ENCODE data around the gene PDE4B.

PDE4B gene

GRCh38 chr1:66074147-66074546 lies 281.5 kb downstream of the PDE4B start:
- no peak overlapping the region for H3K4me3 ChIP-seq (ENCODE audit: low read depth, low read length)
- in situ Hi-C loops (cut with HindIII; ENCODE audit: low sequenced_read_pairs): no loop called here
- no peak for TF ChIP-seq CTCF (IDR thresholded peaks at IDR 0.05; ENCODE audit: low read depth, low read length)
- no peak for DNase-seq (ENCODE audit: low read depth, low spot score)

GRCh38 chr1:66078412-66078811 lies 285.7 kb downstream of the PDE4B start:
- TF ChIP-seq CTCF (IDR thresholded peaks at IDR 0.05; ENCODE audit: low read depth, low read length): no peak
- no peak for DNase-seq (ENCODE audit: low read depth, low spot score)
- H3K4me3 ChIP-seq (ENCODE audit: low read depth, low read length): no peak overlapping the region
- in situ Hi-C loops (cut with HindIII; ENCODE audit: low sequenced_read_pairs): no loop called here

GRCh38 chr1:66083003-66083402 lies 290.3 kb downstream of the PDE4B start:
- no peak for DNase-seq (ENCODE audit: low read depth, low spot score)
- no peak for TF ChIP-seq CTCF (IDR thresholded peaks at IDR 0.05; ENCODE audit: low read depth, low read length)
- in situ Hi-C loops (cut with HindIII; ENCODE audit: low sequenced_read_pairs): no loop called here

GRCh38 chr1:66084442-66084841 lies 291.7 kb downstream of the PDE4B start:
- no peak for DNase-seq (ENCODE audit: low read depth, low spot score)
- TF ChIP-seq CTCF (IDR thresholded peaks at IDR 0.05; ENCODE audit: low read depth, low read length): no peak
- in situ Hi-C loops (cut with HindIII; ENCODE audit: low sequenced_read_pairs): no loop called here
- no peak overlapping the region for H3K4me3 ChIP-seq (ENCODE audit: low read depth, low read length)

More at GRCh38 chr1:66083003-66083402, 290.3 kb downstream of the PDE4B start:
- no peak overlapping the region for H3K4me3 ChIP-seq (ENCODE audit: low read depth, low read length)

- in situ Hi-C loops (cut with HindIII; ENCODE audit: low sequenced_read_pairs): no loop called here
- no peak for DNase-seq (ENCODE audit: low read depth, low spot score)
- no peak overlapping the region for H3K4me3 ChIP-seq (ENCODE audit: low read depth, low read length)
- no peak for TF ChIP-seq CTCF (IDR thresholded peaks at IDR 0.05; ENCODE audit: low read depth, low read length)
Observed at GRCh38 chr1:66085600-66085999, 292.9 kb downstream of the PDE4B start.

- in situ Hi-C loops (cut with HindIII; ENCODE audit: low sequenced_read_pairs): no loop called here
- H3K4me3 ChIP-seq (ENCODE audit: low read depth, low read length): no peak overlapping the region
- no peak for DNase-seq (ENCODE audit: low read depth, low spot score)
- TF ChIP-seq CTCF (IDR thresholded peaks at IDR 0.05; ENCODE audit: low read depth, low read length): no peak
Observed at GRCh38 chr1:66088787-66089186, 296.1 kb downstream of the PDE4B start.

Measured in astrocyte of the spinal cord (primary cell).